ENCODE measurements around the gene XRCC6.

- TF ChIP-seq POLR2A (IDR thresholded peaks at IDR 0.05) (no peak), CTCF (IDR thresholded peaks at IDR 0.05) (no peak)
Measured at GRCh38 chr22:41613456-41613855, 7.6 kb upstream of the XRCC6 start.

Measured in Peyer's patch (tissue), 4 donors.